CD4-positive, alpha-beta T cell (primary cell): ENCODE results near the gene MED12L. TPM values are rescaled to one million over a fixed set of nuclear protein-coding genes. Genes with fewer than 3 reads are reported as not detected.

Experiments
- ATAC-seq: fragments of 200-7000 bp; cut with Tn5 transposase; one replicate; pipeline ENCODE4 v1.10.0; 2022; ENCODE audit warnings: mild to moderate bottlenecking; ENCODE audit not compliant: poor library complexity
- CTCF ChIA-PET: fragments of 350-600 bp; sonication (Branson Sonifier 250); formaldehyde crosslinking; loops from one replicate; lab custom pipeline; 2021; ENCODE audit warnings: antibody characterized with exemption, inconsistent platforms; lab: Charles Lee
- POLR2A ChIA-PET: fragments of 350-600 bp; sonication (Branson Sonifier 250); formaldehyde crosslinking; loops from one replicate; lab custom pipeline; 2021; ENCODE audit warnings: antibody characterized with exemption, inconsistent platforms; lab: Charles Lee
- DNase-seq, 14 experiments: peaks; one replicate each; pipeline ENCODE4 v3.0.0-alpha.2; 2013 to 2020; ENCODE audit warnings: mixed read lengths in 2 of 14
- H3K27ac ChIP-seq, 2 donors: one replicate each; pipeline versions ENCODE4 v1.5.1 to v1.7.0; 2013; ENCODE audit warnings: low read length in 2 of 2, low read depth in 1 of 2, mild to moderate bottlenecking in 1 of 2
- H3K27me3 ChIP-seq, 2 experiments: 1 replicate in 1 of 2; 2 replicates in 1 of 2; pipeline versions ENCODE4 v1.6.1 to v1.7.0; 2013; ENCODE audit warnings: low read length in 2 of 2, control low read depth in 1 of 2, mild to moderate bottlenecking in 1 of 2, moderate library complexity in 1 of 2; ENCODE audit not compliant: insufficient read depth in 2 of 2, control insufficient read depth in 1 of 2
- H3K36me3 ChIP-seq: one replicate; pipeline ENCODE4 v1.6.1; 2013; ENCODE audit warnings: low read length, control low read depth; ENCODE audit not compliant: insufficient read depth
- H3K4me1 ChIP-seq: one replicate; pipeline ENCODE4 v1.6.1; 2013; ENCODE audit warnings: low read length, control low read depth; ENCODE audit not compliant: insufficient read depth
- H3K4me3 ChIP-seq: one replicate; pipeline ENCODE4 v1.5.1; 2013; ENCODE audit warnings: mild to moderate bottlenecking, low read length, moderate library complexity
- H3K9me3 ChIP-seq, 2 experiments: 1 replicate in 1 of 2; 2 replicates in 1 of 2; pipeline versions ENCODE4 v1.6.1 to v1.7.0; 2013; ENCODE audit warnings: low read length in 2 of 2, mild to moderate bottlenecking in 2 of 2, control low read depth in 1 of 2, moderate library complexity in 1 of 2; ENCODE audit not compliant: control insufficient read depth in 1 of 2, insufficient read depth in 1 of 2
- H3K27ac Mint-ChIP-seq: one replicate; pipeline ENCODE4 v1.8.0; 2020; ENCODE audit warnings: mixed read lengths
- H3K27me3 Mint-ChIP-seq: one replicate; pipeline ENCODE4 v1.8.0; 2021; ENCODE audit warnings: mixed read lengths
- H3K36me3 Mint-ChIP-seq: one replicate; pipeline ENCODE4 v1.8.0; 2021; ENCODE audit warnings: low read depth, mixed read lengths
- H3K4me1 Mint-ChIP-seq: one replicate; pipeline ENCODE4 v1.8.0; 2021; ENCODE audit warnings: low read depth, mixed read lengths
- H3K4me3 Mint-ChIP-seq: one replicate; pipeline ENCODE4 v1.8.0; 2020; ENCODE audit warnings: mild to moderate bottlenecking, mixed read lengths
- H3K9me3 Mint-ChIP-seq: one replicate; pipeline ENCODE4 v1.8.0; 2020; ENCODE audit warnings: mixed read lengths
- CTCF ChIP-seq: fragments of 200-600 bp; IDR thresholded peaks from one replicate; pipeline ENCODE4 v1.8.0; 2022; ENCODE audit warnings: antibody characterized with exemption, mild to moderate bottlenecking
- intact Hi-C, 2 experiments: fragments of 100-400 bp; cut with DNase I in 1 of 2; cut with micrococcal nuclease in 1 of 2; formaldehyde crosslinking; loops; one replicate each; pipeline versions ENCODE4 v1.15.1 to v1.9.0; 2023 to 2025; cut with DNase I, micrococcal nuclease
- total RNA-seq, 174 experiments: library from RNA in 2 of 174; stranded (reverse) in 2 of 174; gene quantifications; one replicate each; pipeline ENCODE4 v1.2.3 and lab custom pipeline; 2021 to 2026

The MED12L gene
- total RNA-seq, 2 experiments from 2014 or later: 0.39 to 0.49 TPM

DNA sequence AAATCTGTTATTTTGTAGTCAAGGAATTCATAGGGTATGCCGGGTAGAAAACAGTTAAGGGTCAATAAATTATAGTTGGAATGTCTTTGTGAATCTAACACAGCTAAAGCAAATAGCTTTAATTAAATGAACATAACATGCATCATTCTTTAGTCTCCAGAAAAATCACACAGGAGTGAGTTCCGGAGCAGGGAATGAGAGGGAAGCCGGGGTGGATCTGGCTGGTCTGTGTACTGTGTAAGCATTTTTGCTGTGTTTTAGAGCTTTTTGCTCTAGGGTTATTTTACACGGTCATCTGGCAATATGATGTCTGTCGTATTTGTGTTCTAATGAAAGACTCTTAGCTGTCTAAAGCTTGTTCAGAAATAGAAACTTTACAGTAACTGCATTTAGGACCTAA, 57.5 kb downstream of the MED12L start:
- intact Hi-C loops: no loop called here
- DNase-seq: no peak
- Histone ChIP-seq H3K27me3 (no peaks in the 10 kb centered on the region), H3K27ac (no peak overlapping the region), H3K4me3 (no peak overlapping the region), H3K4me1 (peaks cover 8% of the 10 kb centered on the region), H3K9me3 (no peaks in the 10 kb centered on the region), H3K36me3 (no peaks in the 10 kb centered on the region)
- ChIA-PET POLR2A (no interaction called here), CTCF (interaction anchor here (0.7 to 1.1 kb wide), 2 partner anchors 9 to 10 kb away, joined by 4 to 5 read pairs; no protein-coding TSS in a partner anchor)
- TF ChIP-seq CTCF: no peak
- no peak for ATAC-seq
- Mint-ChIP-seq H3K36me3 (no peaks in the 10 kb centered on the region), H3K27me3 (peaks cover 6% of the 10 kb centered on the region), H3K9me3 (no peaks in the 10 kb centered on the region), H3K27ac (no peak overlapping the region), H3K4me1 (no peaks in the 10 kb centered on the region), H3K4me3 (no peak overlapping the region)

DNA sequence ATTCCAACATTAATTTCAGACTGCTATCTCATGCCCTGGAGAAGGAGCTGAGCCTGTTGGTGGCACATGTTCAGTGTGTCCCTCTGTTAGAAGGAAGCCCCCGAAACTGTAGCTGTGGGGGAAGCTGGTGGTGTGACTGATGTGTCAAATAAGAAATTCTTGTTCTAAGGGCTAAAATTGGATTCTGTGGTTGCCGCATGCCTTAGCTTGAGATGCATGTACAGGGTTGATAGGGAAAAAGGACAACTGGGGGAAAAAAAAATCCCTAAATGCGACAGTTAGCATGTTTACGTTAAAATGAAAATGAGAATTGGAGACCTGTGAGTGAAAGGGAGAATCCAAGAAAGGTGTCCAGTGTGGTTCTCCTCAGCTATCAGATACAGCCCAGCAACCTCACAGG, 58.6 kb downstream of the MED12L start:
- no peaks in the 10 kb centered on the region for H3K9me3 Mint-ChIP-seq
- H3K27ac Mint-ChIP-seq: no peak overlapping the region
- Histone ChIP-seq H3K4me3 (no peak overlapping the region), H3K27ac (no peak overlapping the region), H3K4me1 (peaks cover 8% of the 10 kb centered on the region), H3K9me3 (no peaks in the 10 kb centered on the region), H3K27me3 (no peaks in the 10 kb centered on the region), H3K36me3 (no peaks in the 10 kb centered on the region)
- no peak for TF ChIP-seq CTCF
- ATAC-seq: no peak
- no peak overlapping the region for H3K4me3 Mint-ChIP-seq
- no peaks in the 10 kb centered on the region for H3K36me3 Mint-ChIP-seq
- no peak for DNase-seq
- ChIA-PET CTCF (no interaction called here), POLR2A (no interaction called here)
- no peaks in the 10 kb centered on the region for H3K4me1 Mint-ChIP-seq
- intact Hi-C loops: loop anchor here in 1 of 2 experiments (2.0 kb wide), 1 partner anchor 423 kb away; no protein-coding TSS in a partner anchor
- peaks cover 6% of the 10 kb centered on the region for H3K27me3 Mint-ChIP-seq

DNA sequence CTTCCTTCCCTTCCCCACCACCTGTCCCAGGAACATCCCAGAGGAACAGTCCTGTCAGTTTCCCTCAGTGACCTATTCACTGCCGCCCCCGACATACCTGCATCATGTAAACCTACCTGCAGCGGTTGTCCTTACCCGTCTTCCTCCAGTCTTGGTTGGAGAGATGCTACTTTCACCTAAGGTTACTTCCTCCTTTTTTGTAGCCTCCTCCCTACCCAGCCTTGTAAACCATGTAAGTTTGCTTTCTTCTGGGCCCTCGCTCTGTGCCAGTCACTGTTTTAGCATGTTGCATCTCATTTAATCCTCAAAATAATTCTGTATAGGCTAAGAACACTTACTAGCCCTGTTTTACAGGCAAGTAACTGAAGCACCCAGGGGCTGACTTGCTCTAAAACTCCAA, 59.3 kb downstream of the MED12L start:
- Mint-ChIP-seq H3K27me3 (peaks cover 6% of the 10 kb centered on the region), H3K27ac (no peak overlapping the region), H3K4me1 (no peaks in the 10 kb centered on the region), H3K4me3 (no peak overlapping the region), H3K9me3 (no peaks in the 10 kb centered on the region), H3K36me3 (no peaks in the 10 kb centered on the region)
- no peak for TF ChIP-seq CTCF
- DNase-seq (no peak), ATAC-seq (no peak)
- Histone ChIP-seq H3K36me3 (no peaks in the 10 kb centered on the region), H3K4me1 (peaks cover 8% of the 10 kb centered on the region), H3K27ac (no peak overlapping the region), H3K4me3 (no peak overlapping the region), H3K9me3 (no peaks in the 10 kb centered on the region), H3K27me3 (no peaks in the 10 kb centered on the region)
- ChIA-PET POLR2A (no interaction called here), CTCF (interaction anchor here (0.9 to 1.7 kb wide), 2 partner anchors 8 to 423 kb away, joined by 3 to 5 read pairs; no protein-coding TSS in a partner anchor)
- intact Hi-C loops: loop anchor here in 1 of 2 experiments (2.0 to 5.0 kb wide), 2 partner anchors 424 to 617 kb away; no protein-coding TSS in a partner anchor
